ENCODE measurements around the gene PPP3CA. TPM values are rescaled to one million over a fixed set of nuclear protein-coding genes. Genes with fewer than 3 reads are reported as not detected.
A peak's percentile ranks its signal among the peaks of the same experiment; 100 is the strongest.

Gene PPP3CA
- total RNA-seq, 1 experiment from 2014 or later: 48.2 TPM

DNA sequence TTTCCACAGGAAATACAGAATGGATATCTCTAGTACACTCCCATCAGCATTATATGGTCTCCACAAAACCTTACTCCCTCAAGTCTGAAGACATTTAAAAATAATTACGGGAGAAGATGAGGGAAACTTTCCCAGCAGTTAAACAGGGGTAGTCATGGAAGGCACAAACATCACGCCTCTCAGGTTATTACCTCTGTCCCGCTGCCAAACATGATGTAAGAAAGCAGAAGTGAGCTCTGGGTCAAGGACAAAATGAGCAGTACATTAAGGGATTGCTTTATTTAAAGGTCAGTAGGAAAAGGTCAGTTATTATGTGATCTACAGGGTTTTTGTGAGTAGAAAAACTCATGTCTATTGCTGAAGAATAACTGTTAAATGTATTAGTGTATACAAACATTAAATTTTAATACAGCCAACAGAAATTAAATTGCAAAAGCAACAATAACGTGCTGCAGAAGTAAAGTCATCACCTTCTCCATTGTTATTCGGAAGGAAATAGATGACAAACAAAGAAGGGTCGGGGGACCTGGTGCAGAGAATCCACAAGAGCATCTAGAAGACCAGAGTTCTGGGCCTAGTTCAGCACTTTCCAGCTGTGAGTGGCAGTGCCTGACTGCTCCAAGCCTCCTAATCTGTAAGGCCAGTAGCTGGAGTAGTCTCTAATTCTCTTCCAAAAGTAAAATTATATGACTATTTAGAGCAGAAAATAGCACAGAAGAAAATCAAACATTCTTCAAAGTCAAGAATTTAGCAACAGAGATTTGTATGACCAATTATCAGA, 171.2 kb downstream of the PPP3CA start:
- H3K36me3 ChIP-seq: no peaks in the 10 kb centered on the region
- H3K27me3 ChIP-seq (replicated peaks): no peaks in the 10 kb centered on the region
- peaks cover 14% of the 10 kb centered on the region; the same call in 1 of the 2 replicates for H3K4me1 ChIP-seq (replicated peaks)
- H3K27ac ChIP-seq: no peak overlapping the region
- no peaks in the 10 kb centered on the region for H3K9me3 ChIP-seq (replicated peaks)
- H3K4me3 ChIP-seq: no peak overlapping the region
- DNase-seq (ENCODE audit: low read depth in 1 of 2, low spot score in 2 of 2): no peak

DNA sequence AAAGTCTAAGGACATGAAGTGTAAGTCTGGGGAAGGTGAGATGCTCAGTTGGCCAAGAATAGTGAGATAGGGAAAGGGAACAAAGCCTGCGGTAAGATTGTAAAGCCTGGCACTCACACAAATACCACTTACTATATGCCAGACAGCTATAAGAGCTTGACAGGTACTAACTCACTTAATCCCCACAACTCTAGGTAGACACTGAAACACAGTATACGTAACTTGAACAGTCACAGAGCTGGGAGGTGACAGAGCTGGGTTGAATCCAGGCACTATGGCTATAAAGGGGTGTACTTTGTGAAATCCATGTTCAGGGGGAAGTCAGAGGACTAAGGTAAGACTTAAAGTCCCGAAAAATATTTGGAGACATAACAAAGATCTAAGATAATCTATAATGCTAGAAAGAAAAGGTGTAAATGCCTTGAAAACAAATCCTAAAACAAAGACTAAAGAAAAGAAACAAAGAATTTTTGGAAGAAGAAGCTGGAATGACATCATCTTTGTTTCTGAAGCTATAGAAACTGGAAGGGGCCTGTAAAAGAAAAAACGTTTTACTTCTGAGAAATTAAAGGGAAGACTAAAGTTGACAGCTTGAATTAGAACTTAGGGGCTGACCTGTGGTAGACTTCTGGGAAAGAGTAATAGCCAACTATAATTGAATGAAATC, 172.5 kb downstream of the PPP3CA start:
- peaks cover 14% of the 10 kb centered on the region; the same call in 1 of the 2 replicates for H3K4me1 ChIP-seq (replicated peaks)
- no peak for DNase-seq (ENCODE audit: low read depth in 1 of 2, low spot score in 2 of 2)
- H3K36me3 ChIP-seq: no peaks in the 10 kb centered on the region
- no peaks in the 10 kb centered on the region for H3K27me3 ChIP-seq (replicated peaks)
- no peaks in the 10 kb centered on the region for H3K9me3 ChIP-seq (replicated peaks)
- no peak overlapping the region for H3K4me3 ChIP-seq
- H3K27ac ChIP-seq: no peak overlapping the region

DNA sequence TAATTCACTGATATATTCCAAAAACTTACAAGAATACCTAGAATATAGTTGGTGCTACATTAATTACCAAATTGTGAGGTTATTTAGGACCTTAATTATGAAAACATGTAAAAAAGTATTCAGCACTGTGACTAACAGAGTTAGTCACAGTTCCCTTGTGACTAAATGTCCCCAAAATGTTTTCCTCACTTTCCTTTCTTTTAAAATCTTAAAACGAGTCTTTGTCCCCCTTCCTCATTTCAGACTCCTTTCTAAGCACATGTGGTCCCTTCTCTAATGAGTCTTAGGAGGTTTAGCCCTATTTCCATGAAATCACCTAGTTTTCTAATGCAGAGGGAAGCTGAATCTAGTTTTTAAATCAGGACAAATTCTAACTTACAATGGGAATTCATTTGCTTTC, 175.0 kb downstream of the PPP3CA start:
- DNase-seq (ENCODE audit: low read depth in 1 of 2, low spot score in 2 of 2): no peak
- Histone ChIP-seq H3K36me3 (no peaks in the 10 kb centered on the region), H3K27ac (no peak overlapping the region)

DNA sequence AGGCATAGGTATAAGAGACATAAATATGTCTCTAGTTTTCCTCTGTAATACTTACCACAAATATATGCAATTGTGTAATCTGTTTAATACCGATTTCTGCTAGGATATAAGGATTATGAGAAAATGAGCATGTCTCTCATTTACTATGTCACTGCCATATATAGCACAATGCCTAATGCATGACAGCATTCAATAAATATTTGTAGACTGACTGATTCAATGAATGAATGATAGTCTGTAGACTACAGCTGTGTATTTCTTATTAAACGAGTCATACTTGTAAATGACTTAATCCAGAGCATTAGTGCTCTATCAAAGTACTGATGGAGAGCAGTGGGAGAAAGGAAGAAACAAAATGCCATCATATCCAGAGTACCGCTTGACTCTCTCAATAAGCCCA, 175.6 kb downstream of the PPP3CA start:
- H3K36me3 ChIP-seq: no peaks in the 10 kb centered on the region
- H3K9me3 ChIP-seq (replicated peaks): no peaks in the 10 kb centered on the region
- no peak for DNase-seq (ENCODE audit: low read depth in 1 of 2, low spot score in 2 of 2)
- no peaks in the 10 kb centered on the region for H3K27me3 ChIP-seq (replicated peaks)
- H3K4me1 ChIP-seq (replicated peaks): peaks cover 10% of the 10 kb centered on the region; the same call in 1 of the 2 replicates
- H3K27ac ChIP-seq: no peak overlapping the region
- H3K4me3 ChIP-seq: no peak overlapping the region

More for the DNA sequence above, 175.0 kb downstream of the PPP3CA start:
- no peak overlapping the region for H3K4me3 ChIP-seq
- H3K9me3 ChIP-seq (replicated peaks): no peaks in the 10 kb centered on the region
- H3K27me3 ChIP-seq (replicated peaks): no peaks in the 10 kb centered on the region
- H3K4me1 ChIP-seq (replicated peaks): peaks cover 10% of the 10 kb centered on the region; the same call in 1 of the 2 replicates

DNA sequence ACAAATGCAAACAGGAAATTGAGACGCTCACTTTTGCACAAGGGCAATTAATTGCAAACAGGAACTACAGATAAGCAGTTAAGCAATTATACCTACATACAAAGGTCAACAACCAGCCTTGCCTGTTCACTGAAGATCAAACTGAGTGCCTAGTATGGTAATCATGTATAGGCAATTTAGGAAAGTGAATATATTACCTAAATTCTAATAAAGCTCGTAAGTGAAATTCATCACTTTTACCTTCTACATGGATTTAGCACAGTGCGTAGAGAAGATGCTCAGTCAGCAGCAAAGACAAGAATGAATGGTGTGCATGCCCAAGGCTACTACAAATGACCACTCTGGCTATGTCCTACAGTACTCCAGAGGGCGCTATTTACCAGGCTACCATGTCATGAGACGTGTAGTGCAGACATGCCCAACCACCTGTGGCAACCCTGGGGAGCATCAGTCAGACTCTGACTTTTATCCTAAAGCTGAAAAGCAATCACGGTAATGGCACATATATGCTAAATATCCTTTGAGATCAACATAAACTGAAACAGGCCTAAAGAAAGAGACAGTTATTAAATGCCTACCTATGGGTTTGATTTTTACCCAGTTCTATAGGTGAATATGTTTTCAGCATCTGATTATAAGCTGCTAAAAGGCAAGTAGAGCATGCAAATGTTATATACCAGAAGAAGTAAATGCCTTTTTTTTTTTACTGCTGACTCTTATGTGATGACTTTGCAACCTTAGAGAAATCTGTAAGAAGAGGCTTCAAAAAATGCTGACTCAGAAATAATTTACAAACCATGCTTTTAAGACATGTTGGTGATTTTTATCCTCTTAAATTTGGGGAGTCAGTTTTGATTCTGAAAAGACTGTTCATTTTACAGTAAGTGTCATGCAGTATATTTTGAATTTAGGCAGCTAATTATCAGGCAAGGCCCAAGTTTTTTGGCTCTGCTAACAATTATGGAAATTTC, 178.0 kb downstream of the PPP3CA start:
- Histone ChIP-seq H3K27me3 (replicated peaks) (no peaks in the 10 kb centered on the region), H3K27ac (no peak overlapping the region), H3K9me3 (replicated peaks) (no peaks in the 10 kb centered on the region; the same call in 1 of the 2 replicates), H3K4me3 (no peak overlapping the region), H3K4me1 (replicated peaks) (peaks cover 10% of the 10 kb centered on the region; the same call in 1 of the 2 replicates), H3K36me3 (no peaks in the 10 kb centered on the region)
- DNase-seq (ENCODE audit: low read depth in 1 of 2, low spot score in 2 of 2): peak; percentile 36 to 61

DNA sequence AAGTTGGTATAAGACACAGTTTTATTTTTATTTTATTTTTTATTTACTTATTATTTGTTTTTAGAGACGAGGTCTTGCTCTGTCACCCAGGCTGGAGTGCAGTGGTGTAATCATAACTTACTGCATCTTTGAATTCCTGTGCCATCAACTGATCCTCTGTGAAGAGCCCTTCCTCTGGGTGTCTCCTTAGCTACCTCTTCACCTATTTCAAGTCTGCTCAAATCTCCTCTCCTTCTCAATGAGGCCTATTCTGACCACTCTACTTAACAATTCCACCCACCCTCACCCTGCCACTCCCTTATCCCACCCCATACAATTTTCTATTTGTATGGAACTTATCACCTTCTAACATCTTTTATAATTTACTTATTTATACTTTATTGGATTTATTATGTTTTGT, 183.4 kb downstream of the PPP3CA start:
- no peaks in the 10 kb centered on the region for H3K36me3 ChIP-seq
- no peak for DNase-seq (ENCODE audit: low read depth in 1 of 2, low spot score in 2 of 2)
- H3K4me3 ChIP-seq: no peak overlapping the region
- H3K4me1 ChIP-seq (replicated peaks): no peaks in the 10 kb centered on the region
- H3K27me3 ChIP-seq (replicated peaks): no peaks in the 10 kb centered on the region
- no peaks in the 10 kb centered on the region; the same call in 1 of the 2 replicates for H3K9me3 ChIP-seq (replicated peaks)
- H3K27ac ChIP-seq: no peak overlapping the region

DNA sequence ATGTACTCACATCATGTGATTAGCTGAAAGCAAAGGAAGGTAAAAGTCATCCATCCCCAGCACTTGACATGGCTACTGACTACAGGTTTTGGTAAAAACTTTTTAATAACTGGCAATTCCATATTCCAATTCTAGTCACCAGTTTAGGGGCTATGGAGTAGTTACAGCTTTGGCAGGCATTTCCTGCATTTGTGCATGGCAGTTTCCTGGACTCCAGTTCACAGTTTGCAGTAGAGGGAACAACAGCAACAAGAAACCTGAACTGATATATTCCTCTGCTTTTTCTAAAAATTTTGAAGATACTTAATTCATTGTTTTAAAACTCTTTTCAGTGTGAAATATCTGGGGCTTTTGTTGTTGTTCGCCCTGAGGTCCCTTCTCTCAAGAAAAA, 184.3 kb downstream of the PPP3CA start:
- Histone ChIP-seq H3K4me3 (no peak overlapping the region), H3K9me3 (replicated peaks) (no peaks in the 10 kb centered on the region; the same call in 1 of the 2 replicates), H3K4me1 (replicated peaks) (peaks cover 7% of the 10 kb centered on the region), H3K27ac (no peak overlapping the region), H3K36me3 (no peaks in the 10 kb centered on the region), H3K27me3 (replicated peaks) (no peaks in the 10 kb centered on the region)
- no peak for DNase-seq (ENCODE audit: low read depth in 1 of 2, low spot score in 2 of 2)

DNA sequence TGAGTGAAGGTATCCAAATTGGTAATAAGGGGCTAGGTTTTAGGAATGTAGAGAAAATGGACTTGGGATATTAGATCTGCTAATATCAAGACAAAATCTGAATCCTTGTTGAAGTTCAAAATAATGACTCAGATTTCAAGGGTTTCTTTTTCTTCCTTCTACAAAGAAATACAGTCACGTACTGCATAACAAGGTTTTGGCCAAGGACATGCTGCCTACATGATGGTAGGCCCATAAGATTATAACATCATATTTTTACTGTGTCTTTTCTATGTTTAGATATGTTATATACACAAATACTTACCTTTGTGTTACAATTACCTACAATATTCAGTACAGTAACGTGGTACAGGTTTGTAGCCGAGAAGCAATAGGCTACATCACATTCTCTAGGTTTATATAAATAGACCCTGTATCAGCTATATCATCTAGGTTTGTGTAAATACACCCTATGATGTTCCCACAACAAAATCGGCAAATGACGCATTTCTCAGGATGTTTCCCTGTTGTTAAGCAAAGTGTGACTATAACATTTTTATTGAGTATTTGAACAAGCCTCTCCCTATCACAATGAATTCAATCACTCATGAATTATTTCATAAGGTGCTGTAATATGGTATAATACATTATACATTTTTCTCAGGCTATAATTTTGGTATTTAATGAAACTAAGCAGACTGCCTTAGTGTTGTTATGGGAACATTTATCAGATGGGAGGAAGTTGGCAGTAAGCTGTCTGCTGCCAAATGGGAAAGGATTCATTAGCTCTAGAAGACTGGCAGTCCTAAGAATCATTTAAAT, 186.3 kb downstream of the PPP3CA start:
- Histone ChIP-seq H3K4me1 (replicated peaks) (peaks cover 25% of the 10 kb centered on the region), H3K27ac (no peak overlapping the region), H3K9me3 (replicated peaks) (no peaks in the 10 kb centered on the region), H3K4me3 (no peak overlapping the region), H3K27me3 (replicated peaks) (no peaks in the 10 kb centered on the region), H3K36me3 (no peaks in the 10 kb centered on the region)
- DNase-seq (ENCODE audit: low read depth in 1 of 2, low spot score in 2 of 2): no peak

DNA sequence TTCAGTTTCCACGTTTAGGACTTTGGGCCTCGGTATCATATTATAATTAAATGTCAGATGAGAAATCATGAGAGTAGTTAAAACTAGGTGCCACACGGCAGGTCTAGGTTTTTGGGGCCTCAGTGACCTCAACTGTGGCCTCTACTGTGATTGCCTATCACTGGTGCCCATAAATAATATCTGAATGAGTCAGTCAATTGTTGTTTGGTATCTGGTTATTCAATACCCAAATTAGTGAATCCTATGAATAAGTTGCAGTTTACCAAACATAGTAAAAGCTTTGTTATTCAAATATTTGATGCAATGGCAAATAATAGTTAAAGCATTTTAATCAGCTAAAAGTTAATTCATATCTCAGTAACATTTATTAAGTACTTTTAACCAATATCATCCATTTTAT, 188.8 kb downstream of the PPP3CA start:
- no peaks in the 10 kb centered on the region for H3K36me3 ChIP-seq
- no peaks in the 10 kb centered on the region for H3K27me3 ChIP-seq (replicated peaks)
- no peak overlapping the region for H3K4me3 ChIP-seq
- H3K4me1 ChIP-seq (replicated peaks): peaks cover 36% of the 10 kb centered on the region
- H3K27ac ChIP-seq: 0 out of 2 replicates have a peak overlapping the region, but pooled peaks have one; percentile 22
- no peak for DNase-seq (ENCODE audit: low read depth in 1 of 2, low spot score in 2 of 2)
- H3K9me3 ChIP-seq (replicated peaks): no peaks in the 10 kb centered on the region

DNA sequence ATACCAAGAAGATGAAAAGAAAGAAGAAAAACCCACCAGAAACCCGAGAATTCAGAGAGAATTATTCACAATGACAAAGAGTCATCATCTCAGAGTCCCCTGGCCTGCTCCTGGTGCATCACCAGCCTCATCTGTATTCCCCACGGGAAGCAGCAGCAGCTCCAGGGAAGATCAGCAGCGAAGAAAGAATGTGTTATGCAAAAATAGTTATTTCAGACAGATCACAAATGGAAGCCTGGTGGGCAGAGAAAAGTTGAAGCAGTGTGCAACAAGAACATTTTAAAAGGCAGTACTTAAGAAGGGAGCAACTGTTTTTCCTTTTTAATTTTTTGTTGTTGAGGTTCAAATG, 189.2 kb downstream of the PPP3CA start:
- no peaks in the 10 kb centered on the region for H3K9me3 ChIP-seq (replicated peaks)
- H3K27ac ChIP-seq: peak overlapping the region; percentile 22; the same call in 1 of the 2 replicates
- no peaks in the 10 kb centered on the region for H3K36me3 ChIP-seq
- DNase-seq (ENCODE audit: low read depth in 1 of 2, low spot score in 2 of 2): peak; percentile 21 to 37
- no peaks in the 10 kb centered on the region for H3K27me3 ChIP-seq (replicated peaks)
- H3K4me1 ChIP-seq (replicated peaks): peaks cover 36% of the 10 kb centered on the region
- no peak overlapping the region for H3K4me3 ChIP-seq

DNA sequence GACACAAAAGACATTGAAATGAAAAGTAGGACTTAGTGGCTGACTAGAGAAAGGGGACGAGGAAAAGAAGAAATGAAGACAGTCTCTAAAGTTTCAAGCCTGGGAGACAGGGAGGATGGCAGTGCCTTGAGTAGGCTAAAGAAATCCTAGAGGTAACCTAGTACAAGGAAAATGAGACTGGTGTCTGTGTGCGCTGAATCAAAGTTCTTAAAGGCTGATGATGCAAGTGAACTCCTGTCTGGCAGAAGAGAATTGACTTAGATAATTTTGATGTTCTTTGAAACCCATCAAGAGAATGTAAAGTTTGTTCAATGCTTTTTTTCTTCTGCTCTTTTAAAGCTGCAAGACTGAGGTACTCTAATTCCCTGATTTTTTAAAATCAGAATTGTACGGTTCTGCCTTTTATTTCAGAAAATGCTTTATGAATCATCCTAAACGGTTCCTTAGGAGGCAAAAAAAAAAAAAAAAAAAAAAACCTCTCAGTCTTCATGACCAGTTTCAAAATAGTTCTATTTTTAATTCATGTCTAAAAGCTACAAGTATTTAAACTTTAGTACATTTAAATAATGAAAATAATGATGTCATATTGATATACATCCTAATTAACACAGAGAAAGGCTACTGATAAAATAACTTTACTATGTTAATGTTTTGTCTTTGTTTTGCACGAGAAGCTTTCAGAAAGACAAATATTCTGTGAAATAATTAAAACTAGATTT, 189.8 kb downstream of the PPP3CA start:
- Histone ChIP-seq H3K27me3 (replicated peaks) (no peaks in the 10 kb centered on the region), H3K36me3 (no peaks in the 10 kb centered on the region), H3K4me1 (replicated peaks) (peaks cover 36% of the 10 kb centered on the region), H3K27ac (peak overlapping the region; percentile 61), H3K9me3 (replicated peaks) (no peaks in the 10 kb centered on the region), H3K4me3 (no peak overlapping the region)
- DNase-seq (ENCODE audit: low read depth in 1 of 2, low spot score in 2 of 2): peak in 1 of 2 experiments; percentile 30

DNA sequence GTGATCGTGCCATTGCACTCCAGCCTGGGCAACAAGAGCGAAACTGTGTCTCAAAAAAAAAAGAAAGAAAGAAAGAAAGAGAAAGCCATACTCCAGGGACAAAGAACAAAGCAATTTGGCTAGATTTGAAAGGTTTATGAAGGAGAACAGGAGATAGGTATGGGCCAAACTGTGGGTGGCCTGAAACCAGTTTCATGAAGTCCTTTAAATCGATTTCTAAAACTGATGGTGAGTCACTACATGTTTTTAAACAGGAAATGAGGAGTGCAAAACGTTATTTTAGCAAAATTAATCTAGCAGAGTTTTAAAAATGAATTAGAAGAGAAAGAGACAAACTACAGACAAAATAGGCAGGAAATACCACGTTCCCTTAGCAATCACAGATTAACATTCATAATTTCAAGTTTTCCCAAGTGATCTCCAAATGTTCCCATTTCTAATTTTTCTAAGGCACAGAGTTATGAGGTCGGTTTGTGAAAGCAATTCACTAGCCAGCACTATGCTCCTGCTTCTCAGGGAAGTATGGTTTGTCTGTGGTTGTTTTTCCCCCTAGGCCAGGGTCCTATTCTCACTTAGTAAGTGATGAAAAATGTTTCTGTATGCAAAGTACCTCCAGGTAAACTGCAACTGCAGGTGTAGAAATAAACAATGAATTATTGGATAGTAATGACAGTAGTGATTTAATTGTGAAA, 190.6 kb downstream of the PPP3CA start:
- H3K27ac ChIP-seq: peak overlapping the region; percentile 61

More for the DNA sequence above, 190.6 kb downstream of the PPP3CA start:
- H3K27me3 ChIP-seq (replicated peaks): no peaks in the 10 kb centered on the region
- peak in 1 of 2 experiments; percentile 27 for DNase-seq (ENCODE audit: low read depth in 1 of 2, low spot score in 2 of 2)
- H3K4me3 ChIP-seq: no peak overlapping the region
- no peaks in the 10 kb centered on the region for H3K36me3 ChIP-seq
- H3K4me1 ChIP-seq (replicated peaks): peaks cover 36% of the 10 kb centered on the region
- H3K9me3 ChIP-seq (replicated peaks): no peaks in the 10 kb centered on the region

Measured in SJSA1 (cell line).